GM21515 (cell line): Measurements from ENCODE around the gene DLEU7.

Source experiments
- ATAC-seq: cut with Tn5 transposase; IDR thresholded peaks from one replicate; pipeline ENCODE4 v1.9.1; 2021; ENCODE audit not compliant: unreplicated experiment

DLEU7 gene

GRCh38 chr13:50797091-50797490 is 46.4 kb downstream of the DLEU7 start:
- ATAC-seq: no peak

GRCh38 chr13:50796463-50796862 is 47.0 kb downstream of the DLEU7 start:
- no peak for ATAC-seq

GRCh38 chr13:50794226-50794625 is 49.3 kb downstream of the DLEU7 start:
- ATAC-seq: no peak

GRCh38 chr13:50793026-50793425 is 50.5 kb downstream of the DLEU7 start:
- no peak for ATAC-seq

- ATAC-seq: no peak
Observed at GRCh38 chr13:50788551-50789210, 54.8 kb downstream of the DLEU7 start.

GRCh38 chr13:50787316-50788195 is 55.9 kb downstream of the DLEU7 start:
- ATAC-seq: no peak

GRCh38 chr13:50783717-50784290 is 59.7 kb downstream of the DLEU7 start:
- no peak for ATAC-seq

- no peak for ATAC-seq
Observed at GRCh38 chr13:50783066-50783465, 60.4 kb downstream of the DLEU7 start.

GRCh38 chr13:50780201-50781015 is 63.1 kb downstream of the DLEU7 start:
- no peak for ATAC-seq

- no peak for ATAC-seq
Observed at GRCh38 chr13:50779443-50780200, 63.9 kb downstream of the DLEU7 start.
